Activated CD4-positive, alpha-beta T cell treated with anti-CD3 and anti-CD28 coated beads, Interleukin-2, Interleukin-6, amounts not matched to agents 100 ng/mL and 50 ng/mL, durations not matched to agents 16 hours and 8 hours (primary cell): ENCODE data around the gene ITGB3BP.

Experiments
- DNase-seq: peaks from one replicate; pipeline ENCODE4 v3.0.0-alpha.2; 2020

The ITGB3BP gene

DNA sequence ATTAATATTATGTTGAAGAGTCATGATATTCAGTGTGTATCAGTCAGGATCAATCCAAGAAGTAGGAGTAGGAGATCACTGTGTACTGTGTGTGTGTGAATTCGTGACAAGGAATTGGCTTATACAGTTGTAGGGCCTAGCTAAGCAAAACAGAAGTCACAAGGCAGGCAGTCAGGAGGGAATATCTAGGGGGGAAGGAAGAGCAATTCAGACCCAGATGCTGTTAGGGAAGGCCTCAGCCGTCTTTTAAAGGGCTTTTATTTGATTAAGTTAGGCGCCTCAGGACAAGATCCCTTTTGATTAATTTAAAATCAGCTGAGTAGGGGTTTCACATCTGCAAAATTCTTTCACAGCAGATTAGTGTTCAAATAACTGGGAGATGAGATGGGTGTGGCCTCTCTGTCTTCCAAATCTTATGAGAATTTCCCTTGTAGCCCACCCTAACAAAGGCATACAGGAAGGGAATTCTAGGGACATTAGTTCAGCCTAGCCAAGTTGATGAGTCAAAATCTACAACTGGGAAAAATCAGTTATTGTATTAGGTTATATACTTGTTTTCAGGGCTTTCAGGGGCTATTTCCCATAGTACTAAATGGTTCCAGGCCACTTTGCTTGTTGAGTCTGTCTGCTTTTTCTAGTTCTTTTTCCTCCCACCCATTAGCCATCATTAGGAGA, 108.2 kb downstream of the ITGB3BP start:
- DNase-seq: no peak

DNA sequence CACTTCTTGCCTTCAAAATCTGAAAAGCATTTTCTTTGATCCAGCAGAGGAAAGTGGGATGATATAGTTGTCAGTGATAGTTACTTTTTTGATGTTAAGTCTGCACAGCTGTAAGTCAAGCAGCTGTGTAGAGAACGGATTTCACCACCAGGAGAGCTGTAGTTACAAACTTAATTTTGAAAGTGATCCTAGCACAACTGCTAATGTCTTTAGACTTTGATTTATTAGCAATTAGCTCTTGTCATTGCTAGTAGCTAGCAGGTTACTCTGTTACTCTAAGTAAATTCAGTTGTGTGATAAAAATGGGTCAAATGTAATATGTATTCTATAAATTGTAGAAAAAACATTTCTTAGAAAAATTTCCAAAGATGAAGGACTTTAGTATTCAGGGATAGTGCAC, 109.6 kb downstream of the ITGB3BP start:
- no peak for DNase-seq

DNA sequence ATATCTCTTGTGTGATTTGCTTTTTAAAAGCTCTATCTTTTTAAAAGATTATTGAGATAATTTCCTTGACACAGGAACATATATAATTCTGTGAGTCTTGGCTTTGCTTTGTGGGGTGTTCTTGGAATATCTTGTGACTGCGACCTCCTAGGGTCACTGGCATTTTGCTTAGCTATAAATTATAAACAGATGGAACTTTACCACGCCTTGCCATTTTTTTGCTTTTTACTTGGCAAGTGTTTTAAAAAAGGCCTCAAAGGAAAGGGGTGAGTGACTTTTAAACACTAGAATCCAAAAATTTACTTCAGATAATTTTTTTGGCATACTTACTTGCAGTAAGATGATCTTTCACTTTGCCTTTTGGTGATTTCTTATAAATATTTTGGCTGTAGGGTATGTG, 112.0 kb downstream of the ITGB3BP start:
- DNase-seq: no peak

DNA sequence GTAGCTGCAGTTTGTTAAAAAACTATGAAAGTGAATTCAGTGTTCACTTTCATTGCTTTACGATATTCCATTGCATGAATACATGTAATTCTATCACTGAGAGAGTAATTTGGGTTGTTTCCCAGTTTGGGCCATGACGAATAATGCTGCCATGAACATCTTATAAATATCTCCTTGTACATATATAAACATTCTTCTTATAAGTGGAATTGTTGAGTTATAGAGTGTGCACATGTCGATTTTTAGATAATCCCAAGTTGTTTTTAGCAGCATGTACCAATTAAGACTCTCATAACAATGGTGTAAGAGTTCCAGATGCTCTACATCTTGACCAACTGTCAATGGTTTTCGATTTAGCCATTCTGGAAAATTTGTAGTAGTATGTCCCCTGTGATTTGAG, 114.7 kb downstream of the ITGB3BP start:
- no peak for DNase-seq

DNA sequence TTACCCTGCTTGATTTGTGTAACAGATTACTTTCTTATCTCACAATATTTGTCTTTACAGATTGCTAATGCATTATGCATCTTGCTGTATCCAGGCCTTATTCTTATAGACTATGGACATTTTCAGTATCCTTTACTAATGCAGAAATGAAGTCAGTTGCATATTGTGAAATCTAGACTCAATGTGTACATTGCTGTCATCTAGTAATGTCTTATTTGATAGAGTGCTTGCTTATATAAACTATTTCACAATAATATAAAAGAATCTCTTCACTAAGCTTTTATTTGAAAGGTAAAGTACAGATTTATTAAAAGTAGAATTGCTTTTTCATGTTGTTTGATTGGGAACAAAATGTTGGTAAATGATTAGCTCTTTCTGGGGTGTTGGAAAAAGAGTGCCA, 116.0 kb downstream of the ITGB3BP start:
- DNase-seq: no peak

DNA sequence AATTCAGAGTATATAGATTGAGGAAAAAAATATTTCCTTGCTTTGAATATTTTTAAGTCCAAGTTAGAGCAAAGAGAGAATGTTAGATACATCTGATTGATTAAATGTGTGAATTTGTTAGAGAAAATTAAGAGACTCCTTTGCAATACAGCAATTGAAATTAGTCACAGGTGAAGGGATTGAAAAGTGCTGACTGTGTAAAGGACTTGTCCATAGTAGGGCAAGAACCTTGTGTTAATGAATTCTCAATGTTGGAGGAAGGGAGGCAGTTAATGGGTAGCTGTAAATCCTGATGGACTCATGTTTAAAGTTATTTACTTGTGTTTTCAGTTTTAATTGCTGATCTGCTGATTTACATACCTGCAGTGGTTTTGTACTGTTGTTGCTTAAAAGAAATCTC, 117.0 kb downstream of the ITGB3BP start:
- no peak for DNase-seq

DNA sequence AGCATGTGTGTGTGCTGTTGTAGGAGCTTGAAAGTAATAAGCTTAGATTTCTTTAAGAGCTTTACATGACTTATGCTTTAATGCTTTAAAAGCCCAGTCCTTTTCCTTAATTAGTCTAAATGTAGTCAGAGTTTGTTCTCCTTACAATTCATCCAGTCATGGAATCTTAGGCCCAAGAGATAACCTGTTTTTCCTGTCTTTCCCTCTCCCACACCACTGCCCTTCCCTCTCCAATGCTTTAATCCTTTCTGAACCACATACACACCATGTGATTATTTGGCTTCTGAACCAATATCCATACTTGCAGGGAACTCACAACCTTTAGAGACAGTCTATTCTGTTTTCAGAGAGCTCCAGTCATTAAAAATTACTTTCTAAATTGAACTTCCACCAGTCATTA, 118.0 kb downstream of the ITGB3BP start:
- DNase-seq: no peak

DNA sequence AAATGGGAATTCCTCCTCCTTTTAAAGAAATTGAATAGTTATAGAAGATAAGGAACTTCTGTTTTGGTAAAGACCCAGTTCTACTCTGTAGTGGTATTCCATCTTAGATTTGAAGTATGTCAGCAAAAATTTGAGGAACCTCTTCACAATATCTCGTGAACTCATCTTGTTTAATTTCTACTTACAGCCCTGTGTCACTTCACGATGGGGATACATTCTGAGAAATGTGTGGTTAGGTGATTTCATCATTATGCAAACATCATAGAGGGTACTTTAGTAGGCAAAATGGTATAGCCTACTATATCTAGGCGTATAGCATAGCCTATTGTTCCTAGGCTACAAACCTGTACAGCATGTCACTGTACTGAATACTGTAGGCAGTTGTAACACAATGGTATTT, 119.6 kb downstream of the ITGB3BP start:
- DNase-seq: peak; percentile 23

DNA sequence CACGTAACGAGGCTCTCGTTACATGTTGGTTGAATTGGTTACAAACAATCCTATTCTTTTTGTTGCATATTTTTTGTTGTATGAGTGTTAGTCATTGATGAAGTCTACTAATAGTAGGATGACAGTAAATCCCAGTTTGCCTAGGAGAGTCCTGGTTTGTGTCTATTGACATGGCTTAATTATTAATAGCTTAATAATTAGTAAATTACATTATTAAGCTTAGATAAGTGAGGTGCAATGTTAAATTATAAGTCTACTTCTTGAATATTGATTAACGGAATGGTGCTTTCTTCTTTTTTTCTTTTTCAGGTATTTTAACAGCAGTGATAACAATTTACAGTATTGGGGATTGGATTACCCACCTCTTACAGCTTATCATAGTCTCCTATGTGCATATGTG, 121.1 kb downstream of the ITGB3BP start:
- DNase-seq: no peak
